Eye (tissue), 1 donor: ENCODE results near the gene NMRK2.
"Not testable (repeated sequence)": the region's sequence is repeated elsewhere in the genome, so short reads cannot be mapped to it uniquely, and the experiment has no call there.

Experiments
- DNase-seq: peaks from one replicate; pipeline ENCODE4 v3.0.0-alpha.2; 2015

NMRK2 gene

GRCh38 chr19:3936506-3937442 lies 3.9 kb downstream of the NMRK2 start:
- DNase-seq, result no peak

GRCh38 chr19:3938300-3938950 lies 5.6 kb downstream of the NMRK2 start:
- DNase-seq, result not testable (repeated sequence)

DNA sequence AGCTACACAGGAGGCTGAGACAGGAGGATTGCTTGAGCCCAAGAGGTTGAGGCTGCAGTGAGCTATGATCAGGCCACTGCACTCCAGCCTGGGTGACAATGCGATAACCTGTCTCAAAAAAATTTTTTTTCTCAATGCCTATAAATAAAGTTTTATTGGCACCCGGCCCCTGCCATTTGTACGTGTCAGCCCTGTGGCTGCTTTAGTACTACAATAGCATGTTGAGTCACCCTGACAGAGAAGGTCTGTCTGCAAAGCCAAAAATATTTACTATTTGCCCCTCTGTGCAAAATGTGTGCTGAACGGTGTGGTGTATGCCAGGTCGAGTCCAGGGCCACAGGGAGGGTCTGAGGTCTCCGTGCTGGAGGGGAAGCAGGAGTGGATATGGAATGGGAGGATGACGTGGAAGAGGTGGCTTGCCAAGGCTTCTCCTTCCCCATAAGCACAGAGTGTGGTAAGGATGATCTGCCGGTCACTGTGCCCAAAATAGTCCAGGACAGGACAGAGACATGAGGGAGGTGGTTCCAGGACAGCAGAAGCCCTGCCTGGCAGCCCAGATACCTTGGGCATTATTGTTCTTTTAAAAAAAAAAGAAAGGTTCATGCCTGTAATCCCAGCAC lies 10.0 kb downstream of the NMRK2 start:
- no peak for DNase-seq

GRCh38 chr19:3944018-3944721 lies 11.3 kb downstream of the NMRK2 start:
- DNase-seq, result no peak

DNA sequence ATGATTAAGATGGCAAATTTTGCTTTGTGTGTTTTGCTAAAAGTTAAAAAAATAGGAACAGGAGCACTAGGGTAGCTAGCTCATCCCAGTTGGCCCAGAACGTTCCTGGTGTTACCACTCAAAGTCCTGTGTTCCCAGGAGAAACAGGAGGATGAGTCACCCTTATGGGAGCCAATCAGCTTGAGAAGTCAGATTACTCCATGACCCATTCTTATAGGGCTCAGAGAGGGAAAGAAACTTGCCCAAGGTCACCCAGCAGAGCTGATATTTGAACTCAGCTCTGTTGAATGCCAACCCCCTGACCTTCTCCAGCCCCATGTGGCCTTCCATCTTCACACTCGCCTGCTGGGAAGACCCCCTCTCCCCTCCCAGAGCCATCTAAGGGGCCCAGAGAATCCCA lies 13.0 kb downstream of the NMRK2 start:
- DNase-seq, result no peak

- not testable (repeated sequence) for DNase-seq
These were observed 14.6 kb downstream of the NMRK2 start for GRCh38 chr19:3947316-3947933.

DNA sequence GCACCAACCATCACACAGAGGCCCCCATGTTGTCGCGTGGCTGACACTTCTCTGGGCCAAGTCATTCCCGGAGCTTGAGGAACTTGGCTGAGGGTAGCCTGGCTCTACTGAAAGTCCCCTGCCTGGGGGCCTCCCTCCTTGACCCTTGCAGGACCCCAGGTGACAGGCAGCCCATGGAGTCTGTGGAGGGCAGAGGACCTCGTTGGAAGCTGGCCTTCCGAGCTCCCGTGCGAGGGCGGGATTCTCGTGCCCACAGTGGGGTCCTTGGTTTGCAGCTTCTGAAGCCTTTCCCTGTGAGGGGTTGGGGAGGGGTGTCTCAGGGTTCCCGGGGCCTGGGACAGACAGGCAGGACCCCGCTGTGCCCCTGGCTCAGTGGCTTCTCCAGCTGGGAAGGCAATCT lies 16.4 kb downstream of the NMRK2 start:
- no peak for DNase-seq

DNA sequence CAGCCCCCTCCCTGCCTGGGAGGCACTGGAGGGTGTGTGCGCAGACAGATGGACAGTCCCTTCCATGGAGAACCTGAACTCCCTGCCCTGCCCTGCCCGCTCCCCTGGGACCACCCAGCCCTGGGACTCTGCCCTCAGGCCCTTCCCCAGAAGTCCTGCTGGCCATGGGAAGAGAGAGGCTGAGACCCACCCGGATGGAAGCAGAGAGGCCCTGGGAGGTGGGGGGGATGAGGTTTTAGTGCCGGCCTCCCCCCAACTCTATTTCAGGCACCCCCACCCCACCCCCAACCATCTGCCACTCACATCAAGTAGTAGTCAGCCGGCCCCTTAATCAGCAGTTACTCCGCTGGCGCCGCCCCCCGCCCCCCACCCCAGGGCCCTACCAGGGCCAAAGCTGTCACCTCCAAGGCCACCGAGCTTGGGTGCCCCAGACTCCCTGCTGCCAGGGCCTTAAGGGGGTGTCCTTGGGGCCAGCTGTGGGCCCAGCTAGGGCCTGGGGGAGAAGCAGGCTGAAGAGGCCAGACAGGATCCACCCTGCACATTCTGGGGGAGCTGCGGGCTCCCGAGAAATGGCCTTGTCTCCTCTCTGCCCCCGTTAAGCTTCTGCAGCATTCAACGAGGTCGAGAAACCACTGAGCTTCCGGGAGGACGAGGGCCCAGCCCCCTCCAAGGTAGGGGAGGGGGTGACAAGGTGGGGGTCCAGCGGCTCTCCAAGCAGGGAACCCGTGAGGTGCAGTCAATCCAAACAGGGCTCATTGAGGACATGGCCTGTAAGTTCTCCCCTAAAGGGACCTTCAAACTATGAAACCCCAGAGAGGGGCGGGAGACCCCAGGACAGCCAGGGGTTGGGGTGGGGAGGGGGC lies 17.4 kb downstream of the NMRK2 start:
- no peak for DNase-seq

- peak; percentile 21 for DNase-seq
These were observed 18.3 kb downstream of the NMRK2 start for GRCh38 chr19:3950871-3951861.

DNA sequence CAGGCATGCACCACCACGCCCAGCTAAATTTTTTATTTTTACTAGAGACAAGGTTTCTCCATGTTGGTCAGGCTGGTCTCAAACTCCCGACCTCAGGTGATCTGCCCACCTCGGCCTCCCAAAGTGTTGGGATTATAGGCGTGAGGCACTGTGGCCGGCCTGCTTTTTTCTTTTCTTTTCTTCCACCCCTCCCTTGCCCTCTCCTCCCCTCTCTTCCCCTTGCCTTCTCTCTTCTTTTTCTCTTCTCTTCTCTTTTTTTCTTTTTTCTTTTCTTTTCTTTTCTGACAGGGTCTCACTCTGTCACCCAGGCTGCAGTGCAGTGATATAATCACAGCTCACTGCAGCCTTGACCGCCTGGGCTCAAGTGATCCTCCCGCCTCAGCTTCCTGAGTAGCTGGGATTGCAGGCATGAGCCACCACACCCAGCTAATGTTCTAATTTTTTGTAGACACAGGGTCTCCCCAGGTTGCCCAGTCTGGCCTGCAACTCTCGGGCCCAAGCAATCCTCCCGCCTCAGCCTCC lies 19.9 kb downstream of the NMRK2 start:
- not testable (repeated sequence) for DNase-seq

DNA sequence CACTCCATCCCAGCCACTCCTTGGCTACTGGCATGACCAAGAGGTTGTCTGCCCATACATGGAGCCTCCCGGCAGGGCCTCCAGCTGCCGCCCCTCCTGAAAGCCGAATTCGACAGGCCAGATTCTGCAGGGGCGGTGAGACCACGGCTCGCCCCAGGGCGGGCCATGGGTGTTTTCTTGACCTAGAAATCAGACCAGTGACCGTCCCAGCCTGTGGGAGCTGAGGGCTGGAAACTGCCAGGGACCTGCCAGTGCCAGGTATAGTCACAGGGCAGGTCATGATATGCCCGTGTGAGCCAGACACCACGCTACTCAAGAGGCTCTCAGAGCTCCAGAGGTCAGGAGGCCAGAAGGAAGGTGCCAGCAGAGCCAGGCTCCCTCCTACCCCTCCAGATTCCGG lies 21.2 kb downstream of the NMRK2 start:
- no peak for DNase-seq

GRCh38 chr19:3955276-3955675 lies 22.4 kb downstream of the NMRK2 start:
- DNase-seq, result not testable (repeated sequence)

GRCh38 chr19:3955688-3956087 lies 22.8 kb downstream of the NMRK2 start:
- DNase-seq, result no peak

GRCh38 chr19:3958836-3959765 lies 26.2 kb downstream of the NMRK2 start:
- no peak for DNase-seq

GRCh38 chr19:3959766-3960131 lies 26.9 kb downstream of the NMRK2 start:
- DNase-seq, result no peak

GRCh38 chr19:3961007-3961406 lies 28.1 kb downstream of the NMRK2 start:
- no peak for DNase-seq

- DNase-seq, result no peak
These were observed 30.8 kb downstream of the NMRK2 start for GRCh38 chr19:3963458-3964255.
